Trophoblast cell (in vitro differentiated cells and primary cell): ENCODE data around the gene METRN.

Source experiments
- DNase-seq, 2 donors: peaks; one replicate each; pipeline ENCODE4 v3.0.0-alpha.2; 2016
- H2AFZ ChIP-seq: 2 replicates; pipeline ENCODE4 v1.6.1; 2013; ENCODE audit warnings: low read length, moderate library complexity, mild to moderate bottlenecking; ENCODE audit not compliant: insufficient read depth, poor library complexity
- H2AK5ac ChIP-seq: 2 replicates; pipeline ENCODE4 v1.6.1; 2013; ENCODE audit warnings: mild to moderate bottlenecking, low read length
- H2BK120ac ChIP-seq: 2 replicates; pipeline ENCODE4 v1.6.1; 2013; ENCODE audit warnings: low read length, mild to moderate bottlenecking, moderate library complexity; ENCODE audit not compliant: insufficient read depth, poor library complexity
- H2BK12ac ChIP-seq: 2 replicates; pipeline ENCODE4 v1.6.1; 2013; ENCODE audit warnings: mild to moderate bottlenecking, low read length, moderate library complexity
- H2BK5ac ChIP-seq: 2 replicates; pipeline ENCODE4 v1.6.1; 2013; ENCODE audit warnings: low read length, low read depth, moderate library complexity, mild to moderate bottlenecking; ENCODE audit not compliant: poor library complexity
- H3K14ac ChIP-seq: 2 replicates; pipeline ENCODE4 v1.6.1; 2013; ENCODE audit warnings: mild to moderate bottlenecking, low read length
- H3K18ac ChIP-seq: 2 replicates; pipeline ENCODE4 v1.6.1; 2013; ENCODE audit warnings: mild to moderate bottlenecking, low read length
- H3K23ac ChIP-seq: 2 replicates; pipeline ENCODE4 v1.6.1; 2013; ENCODE audit warnings: low read length
- H3K27ac ChIP-seq: 2 replicates; pipeline ENCODE4 v1.5.1; 2013; ENCODE audit warnings: low read depth, mild to moderate bottlenecking, inconsistent platforms, low read length, moderate library complexity
- H3K27me3 ChIP-seq: 2 replicates; pipeline ENCODE4 v1.6.1; 2013; ENCODE audit warnings: inconsistent platforms, mild to moderate bottlenecking, low read length, moderate library complexity; ENCODE audit not compliant: insufficient read depth
- H3K36me3 ChIP-seq, 2 experiments: 1 replicate in 1 of 2; 2 replicates in 1 of 2; pipeline ENCODE4 v1.6.1; 2013; ENCODE audit warnings: low read length in 2 of 2, mild to moderate bottlenecking in 2 of 2, moderate library complexity in 1 of 2; ENCODE audit not compliant: insufficient read depth in 2 of 2, control insufficient read depth in 1 of 2
- H3K4ac ChIP-seq: 2 replicates; pipeline ENCODE4 v1.6.1; 2013; ENCODE audit warnings: low read depth, mild to moderate bottlenecking, low read length, moderate library complexity
- H3K4me1 ChIP-seq, 2 experiments: 1 replicate in 1 of 2; 2 replicates in 1 of 2; pipeline ENCODE4 v1.6.1; 2013; ENCODE audit warnings: low read length in 2 of 2, mild to moderate bottlenecking in 2 of 2, moderate library complexity in 1 of 2; ENCODE audit not compliant: insufficient read depth in 2 of 2, control insufficient read depth in 1 of 2
- H3K4me2 ChIP-seq: 2 replicates; pipeline ENCODE4 v1.6.1; 2013; ENCODE audit warnings: inconsistent platforms, mild to moderate bottlenecking, low read length, moderate library complexity
- H3K4me3 ChIP-seq: 2 replicates; pipeline ENCODE4 v1.5.1; 2013; ENCODE audit warnings: mild to moderate bottlenecking, low read depth, low read length, inconsistent platforms
- H3K79me1 ChIP-seq: one replicate; pipeline ENCODE4 v1.6.1; 2013; ENCODE audit warnings: low read length
- H3K79me2 ChIP-seq: 2 replicates; pipeline ENCODE4 v1.6.1; 2013; ENCODE audit warnings: low read length, mild to moderate bottlenecking; ENCODE audit not compliant: control insufficient read depth, insufficient read depth, poor library complexity
- H3K9ac ChIP-seq: 2 replicates; pipeline ENCODE4 v1.6.1; 2013; ENCODE audit warnings: mild to moderate bottlenecking, low read length
- H3K9me3 ChIP-seq: 2 replicates; pipeline ENCODE4 v1.6.1; 2013; ENCODE audit warnings: low read depth, mild to moderate bottlenecking, control low read depth, inconsistent platforms, low read length; ENCODE audit not compliant: insufficient read depth
- H4K12ac ChIP-seq: 2 replicates; pipeline ENCODE4 v1.6.1; 2013; ENCODE audit warnings: low read depth, mild to moderate bottlenecking, low read length, moderate library complexity
- H4K8ac ChIP-seq: 2 replicates; pipeline ENCODE4 v1.6.1; 2013; ENCODE audit warnings: low read depth, mild to moderate bottlenecking, low read length, moderate library complexity
- H4K91ac ChIP-seq: one replicate; pipeline ENCODE4 v1.6.1; 2013; ENCODE audit warnings: low read depth, mild to moderate bottlenecking, low read length, moderate library complexity
- WGBS: extraction: QIAGEN DNeasy Blood & Tissue Kit; methylation state at CpG from one replicate; pipeline ENCODE4 v1.1.7; 2013; ENCODE audit warnings: missing lambda C conversion rate; ENCODE audit not compliant: insufficient read length, insufficient coverage; ENCODE audit errors: extremely low coverage; 5-methylcytosine and 5-hydroxymethylcytosine counted together

Gene METRN

GRCh38 chr16:765488-765865 is 50.6 kb downstream of the METRN start:
- Histone ChIP-seq H3K36me3 (no peaks in the 10 kb centered on the region), H3K27me3 (no peaks in the 10 kb centered on the region), H4K12ac (no peak overlapping the region), H3K4me2 (no peak overlapping the region), H3K23ac (no peak overlapping the region), H2BK12ac (no peak overlapping the region), H4K8ac (no peak overlapping the region), H2AK5ac (no peak overlapping the region), H3K14ac (no peak overlapping the region), H2AFZ (no peak overlapping the region), H3K79me1 (no peaks in the 10 kb centered on the region), H4K91ac (no peak overlapping the region), H3K79me2 (no peaks in the 10 kb centered on the region), H3K4ac (no peak overlapping the region), H3K27ac (no peak overlapping the region), H3K9me3 (peaks cover 4% of the 10 kb centered on the region), H3K18ac (no peak overlapping the region), H3K4me3 (no peak overlapping the region), H3K4me1 (peaks cover 2 to 4% of the 10 kb centered on the region in 2 experiments), H2BK5ac (no peak overlapping the region), H2BK120ac (no peak overlapping the region), H3K9ac (no peak overlapping the region)
- no CpG with 5 or more reads among the region's 29 CpGs for WGBS
- DNase-seq, result no peak

GRCh38 chr16:766008-766819 is 51.3 kb downstream of the METRN start:
- H3K79me1 ChIP-seq, result no peaks in the 10 kb centered on the region
- no peak overlapping the region for H2BK5ac ChIP-seq
- no peaks in the 10 kb centered on the region for H3K36me3 ChIP-seq
- no peak overlapping the region for H3K4me2 ChIP-seq
- no peak overlapping the region for H4K8ac ChIP-seq
- no peak overlapping the region for H4K91ac ChIP-seq
- H3K79me2 ChIP-seq, result no peaks in the 10 kb centered on the region
- no peak for DNase-seq
- H2AK5ac ChIP-seq, result no peak overlapping the region
- H3K14ac ChIP-seq, result no peak overlapping the region
- H3K4me1 ChIP-seq, result no peaks in the 10 kb centered on the region
- H3K9ac ChIP-seq, result no peak overlapping the region
- H3K4me3 ChIP-seq, result no peak overlapping the region
- H3K23ac ChIP-seq, result no peak overlapping the region
- no peak overlapping the region for H4K12ac ChIP-seq
- H3K27me3 ChIP-seq, result no peaks in the 10 kb centered on the region
- no peak overlapping the region for H3K27ac ChIP-seq
- WGBS, result no CpG with 5 or more reads among the region's 29 CpGs
- H3K18ac ChIP-seq, result no peak overlapping the region
- H3K9me3 ChIP-seq, result peaks cover 4% of the 10 kb centered on the region
- no peak overlapping the region for H2BK120ac ChIP-seq
- no peak overlapping the region for H3K4ac ChIP-seq
- H2AFZ ChIP-seq, result no peak overlapping the region
- no peak overlapping the region for H2BK12ac ChIP-seq

GRCh38 chr16:766820-767640 is 52.1 kb downstream of the METRN start:
- DNase-seq, result no peak
- Histone ChIP-seq H3K79me1 (no peaks in the 10 kb centered on the region), H3K4me3 (no peak overlapping the region), H3K36me3 (no peaks in the 10 kb centered on the region), H4K12ac (no peak overlapping the region), H3K4me2 (no peak overlapping the region), H2AFZ (no peak overlapping the region), H3K14ac (no peak overlapping the region), H3K18ac (no peak overlapping the region), H3K9me3 (peaks cover 4% of the 10 kb centered on the region), H3K79me2 (no peaks in the 10 kb centered on the region), H3K4ac (no peak overlapping the region), H2BK120ac (no peak overlapping the region), H2BK5ac (no peak overlapping the region), H3K23ac (no peak overlapping the region), H3K27ac (no peak overlapping the region), H3K4me1 (no peaks in the 10 kb centered on the region), H3K9ac (no peak overlapping the region), H3K27me3 (no peaks in the 10 kb centered on the region), H2BK12ac (no peak overlapping the region), H4K8ac (no peak overlapping the region), H2AK5ac (no peak overlapping the region), H4K91ac (no peak overlapping the region)
- WGBS, result no CpG with 5 or more reads among the region's 48 CpGs

- no peak overlapping the region for H3K4me2 ChIP-seq
- no peak overlapping the region for H3K27ac ChIP-seq
- no peaks in the 10 kb centered on the region for H3K4me1 ChIP-seq
- no peak overlapping the region for H2BK12ac ChIP-seq
- H3K23ac ChIP-seq, result no peak overlapping the region
- H2AFZ ChIP-seq, result no peak overlapping the region
- no peak overlapping the region for H2BK5ac ChIP-seq
- no peak overlapping the region for H3K4me3 ChIP-seq
- no peak overlapping the region for H4K12ac ChIP-seq
- H3K36me3 ChIP-seq, result no peaks in the 10 kb centered on the region
- H3K79me1 ChIP-seq, result no peaks in the 10 kb centered on the region
- no peaks in the 10 kb centered on the region for H3K79me2 ChIP-seq
- H3K14ac ChIP-seq, result no peak overlapping the region
- no peak overlapping the region for H4K8ac ChIP-seq
- H4K91ac ChIP-seq, result no peak overlapping the region
- H3K4ac ChIP-seq, result no peak overlapping the region
- no peak for DNase-seq
- no peak overlapping the region for H3K18ac ChIP-seq
- no peak overlapping the region for H2BK120ac ChIP-seq
- WGBS, result no CpG with 5 or more reads among the region's 38 CpGs
- no peak overlapping the region for H3K9ac ChIP-seq
- H3K27me3 ChIP-seq, result no peaks in the 10 kb centered on the region
- H2AK5ac ChIP-seq, result no peak overlapping the region
- H3K9me3 ChIP-seq, result peaks cover 4% of the 10 kb centered on the region
Measured at GRCh38 chr16:767743-768235, 52.9 kb downstream of the METRN start.
